Spleen (tissue), 7 donors: ENCODE data around the gene CD82.

Experiments
- POLR2A ChIP-seq, 3 donors: fragments of 450-650 bp; IDR thresholded peaks; one replicate each; pipeline ENCODE4 v1.5.1; 2017; ENCODE audit warnings: antibody characterized with exemption in 3 of 3, mild to moderate bottlenecking in 1 of 3
- TF ChIP-seq, protein P1 (sequence below), 11 experiments: fragments of 200-600 bp in 7 of 11; fragments of 450-650 bp in 4 of 11; sonication (generic) in 4 of 11; IDR thresholded peaks in 8 of 11; conservative IDR thresholded peaks in 3 of 11; 1 replicate in 7 of 11; 2 replicates in 4 of 11; pipeline versions ENCODE4 v1.4.0 to v1.8.0; 2016 to 2021; ENCODE audit warnings: antibody characterized with exemption in 11 of 11, inconsistent platforms in 4 of 11, mild to moderate bottlenecking in 1 of 11
- donor health status: DM: no; HTN: no; CAD: no; lungs with moderate emphysema.
- donor health status: DM: no; HTN: no; CAD: no.
- donor health status: DM: no; HTN: no; CAD: no.

DNA sequence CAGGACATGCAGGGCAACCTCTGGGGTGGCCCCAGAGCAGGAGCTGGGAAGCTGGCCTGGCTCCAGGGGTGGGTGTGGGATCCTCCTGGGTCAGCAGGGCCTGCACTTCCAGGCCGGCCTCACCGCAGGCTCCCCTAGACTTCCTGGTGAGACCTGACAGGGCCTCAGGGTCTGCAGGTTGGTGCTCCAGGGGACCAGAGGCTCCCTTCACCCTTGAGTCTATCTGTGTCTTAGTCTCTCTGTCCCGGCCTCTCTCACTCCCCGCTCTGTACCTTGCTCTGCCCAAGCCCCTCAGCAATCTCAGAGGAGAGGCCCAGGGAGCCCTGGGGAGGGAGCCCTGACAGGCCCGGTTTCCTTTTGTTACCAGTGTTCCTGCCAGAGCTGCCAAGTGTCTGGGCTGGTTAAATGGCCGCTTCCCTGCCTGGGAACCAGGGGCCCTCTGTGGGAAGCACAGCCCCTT is 13.9 kb downstream of the CD82 start:
- TF ChIP-seq, protein P1, sequence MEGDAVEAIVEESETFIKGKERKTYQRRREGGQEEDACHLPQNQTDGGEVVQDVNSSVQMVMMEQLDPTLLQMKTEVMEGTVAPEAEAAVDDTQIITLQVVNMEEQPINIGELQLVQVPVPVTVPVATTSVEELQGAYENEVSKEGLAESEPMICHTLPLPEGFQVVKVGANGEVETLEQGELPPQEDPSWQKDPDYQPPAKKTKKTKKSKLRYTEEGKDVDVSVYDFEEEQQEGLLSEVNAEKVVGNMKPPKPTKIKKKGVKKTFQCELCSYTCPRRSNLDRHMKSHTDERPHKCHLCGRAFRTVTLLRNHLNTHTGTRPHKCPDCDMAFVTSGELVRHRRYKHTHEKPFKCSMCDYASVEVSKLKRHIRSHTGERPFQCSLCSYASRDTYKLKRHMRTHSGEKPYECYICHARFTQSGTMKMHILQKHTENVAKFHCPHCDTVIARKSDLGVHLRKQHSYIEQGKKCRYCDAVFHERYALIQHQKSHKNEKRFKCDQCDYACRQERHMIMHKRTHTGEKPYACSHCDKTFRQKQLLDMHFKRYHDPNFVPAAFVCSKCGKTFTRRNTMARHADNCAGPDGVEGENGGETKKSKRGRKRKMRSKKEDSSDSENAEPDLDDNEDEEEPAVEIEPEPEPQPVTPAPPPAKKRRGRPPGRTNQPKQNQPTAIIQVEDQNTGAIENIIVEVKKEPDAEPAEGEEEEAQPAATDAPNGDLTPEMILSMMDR (IDR thresholded peaks at IDR 0.05 in 8 of 11, conservative IDR thresholded peaks at IDR 0.05 in 3 of 11), result no peak
- TF ChIP-seq POLR2A (IDR thresholded peaks at IDR 0.05), result no peak
